Calu3 (cell line): ENCODE data around the gene CDK15. TPM values are rescaled to one million over a fixed set of nuclear protein-coding genes. Genes with fewer than 3 reads are reported as not detected.

Experiments used
- BruUV-seq: library from RNA; stranded (reverse); fragments of 400-500 nt; replicated peaks from 2 replicates; lab custom pipeline; 2021; lab: Mats Ljungman, UMichigan
- CTCF ChIA-PET: fragments of 300-600 bp; sonication (Branson Sonifier 250); formaldehyde crosslinking; loops from one replicate; lab custom pipeline; 2022; ENCODE audit warnings: antibody characterized with exemption; lab: Charles Lee
- DNase-seq: peaks from one replicate; pipeline ENCODE4 v3.0.0; 2022
- H3K27ac Mint-ChIP-seq: one replicate; pipeline ENCODE4 v1.8.0; 2022; ENCODE audit warnings: mixed read lengths; ENCODE audit not compliant: unreplicated experiment
- H3K27me3 Mint-ChIP-seq: one replicate; pipeline ENCODE4 v1.8.0; 2022; ENCODE audit warnings: mixed read lengths; ENCODE audit not compliant: unreplicated experiment
- H3K36me3 Mint-ChIP-seq: one replicate; pipeline ENCODE4 v1.8.0; 2022; ENCODE audit warnings: mild to moderate bottlenecking, moderate library complexity, mixed read lengths; ENCODE audit not compliant: insufficient read depth, unreplicated experiment
- H3K4me1 Mint-ChIP-seq: one replicate; pipeline ENCODE4 v1.8.0; 2022; ENCODE audit warnings: mild to moderate bottlenecking, low read depth, mixed read lengths; ENCODE audit not compliant: unreplicated experiment
- H3K4me3 Mint-ChIP-seq: one replicate; pipeline ENCODE4 v1.8.0; 2022; ENCODE audit warnings: mild to moderate bottlenecking, low read depth, moderate library complexity, mixed read lengths; ENCODE audit not compliant: unreplicated experiment
- H3K9me3 Mint-ChIP-seq: one replicate; pipeline ENCODE4 v1.8.0; 2022; ENCODE audit warnings: low read depth, mixed read lengths; ENCODE audit not compliant: unreplicated experiment
- intact Hi-C: fragments of 100-400 bp; cut with micrococcal nuclease; formaldehyde crosslinking; loops from one replicate; pipeline ENCODE4 v1.10.0; 2022; ENCODE audit not compliant: unreplicated experiment
- total RNA-seq: library from RNA; stranded (reverse); gene quantifications from 2 replicates; pipeline ENCODE4 v1.2.3, GENCODE V29; 2022
- TF ChIP-seq, protein P1 (sequence below): fragments of 200-600 bp; IDR thresholded peaks from one replicate; pipeline ENCODE4 v1.8.0; 2022; ENCODE audit warnings: antibody characterized with exemption; ENCODE audit not compliant: unreplicated experiment

The CDK15 gene
- total RNA-seq, 1 experiment from 2014 or later, result not detected

DNA sequence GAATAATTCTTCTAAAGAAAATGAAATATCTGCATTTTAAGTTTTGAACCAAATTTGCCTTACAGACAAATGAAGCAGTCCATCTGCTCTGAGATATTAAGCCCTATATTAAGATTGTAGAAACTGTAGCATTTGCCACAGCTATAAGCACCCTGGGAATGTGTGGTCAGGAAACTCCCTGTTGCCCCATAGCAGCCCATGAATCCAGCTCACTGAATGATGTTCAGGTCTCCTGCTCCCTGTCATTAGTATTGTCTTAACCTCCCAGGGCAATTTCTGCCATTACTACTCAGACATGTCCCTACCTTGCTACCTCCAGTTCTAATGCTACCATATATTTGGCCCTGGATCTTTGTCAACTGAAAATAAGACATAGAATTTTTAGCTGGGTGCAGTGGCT lies 41.1 kb downstream of the CDK15 start:
- TF ChIP-seq, protein P1, sequence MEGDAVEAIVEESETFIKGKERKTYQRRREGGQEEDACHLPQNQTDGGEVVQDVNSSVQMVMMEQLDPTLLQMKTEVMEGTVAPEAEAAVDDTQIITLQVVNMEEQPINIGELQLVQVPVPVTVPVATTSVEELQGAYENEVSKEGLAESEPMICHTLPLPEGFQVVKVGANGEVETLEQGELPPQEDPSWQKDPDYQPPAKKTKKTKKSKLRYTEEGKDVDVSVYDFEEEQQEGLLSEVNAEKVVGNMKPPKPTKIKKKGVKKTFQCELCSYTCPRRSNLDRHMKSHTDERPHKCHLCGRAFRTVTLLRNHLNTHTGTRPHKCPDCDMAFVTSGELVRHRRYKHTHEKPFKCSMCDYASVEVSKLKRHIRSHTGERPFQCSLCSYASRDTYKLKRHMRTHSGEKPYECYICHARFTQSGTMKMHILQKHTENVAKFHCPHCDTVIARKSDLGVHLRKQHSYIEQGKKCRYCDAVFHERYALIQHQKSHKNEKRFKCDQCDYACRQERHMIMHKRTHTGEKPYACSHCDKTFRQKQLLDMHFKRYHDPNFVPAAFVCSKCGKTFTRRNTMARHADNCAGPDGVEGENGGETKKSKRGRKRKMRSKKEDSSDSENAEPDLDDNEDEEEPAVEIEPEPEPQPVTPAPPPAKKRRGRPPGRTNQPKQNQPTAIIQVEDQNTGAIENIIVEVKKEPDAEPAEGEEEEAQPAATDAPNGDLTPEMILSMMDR, result no peak
- Mint-ChIP-seq H3K4me1 (no peaks in the 10 kb centered on the region), H3K4me3 (no peak overlapping the region), H3K27ac (no peak overlapping the region), H3K27me3 (no peaks in the 10 kb centered on the region), H3K36me3 (no peaks in the 10 kb centered on the region), H3K9me3 (no peaks in the 10 kb centered on the region)
- no peak for DNase-seq
- intact Hi-C loops, result no loop called here
- CTCF ChIA-PET, result no interaction called here
- BruUV-seq, result no TSS peak

DNA sequence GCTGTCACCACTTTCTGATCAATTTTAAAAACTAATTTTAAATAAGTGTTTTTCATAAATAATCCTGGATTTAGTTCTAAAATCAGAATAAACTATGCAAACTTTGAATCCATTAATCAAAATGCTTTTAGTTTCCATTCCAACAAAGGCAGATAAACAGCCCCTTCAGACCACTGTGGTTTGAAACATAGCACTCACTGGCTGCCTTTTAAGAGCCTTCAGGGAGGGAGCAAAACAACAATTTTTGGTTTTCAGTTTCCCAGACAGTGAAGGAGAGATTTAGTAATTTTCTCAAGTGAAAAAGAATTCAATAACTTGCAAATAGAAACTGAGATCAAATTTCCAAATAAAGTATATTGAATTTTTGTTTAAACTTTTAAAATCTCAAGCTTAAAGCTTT lies 46.1 kb downstream of the CDK15 start:
- no peak for DNase-seq
- no TSS peak for BruUV-seq
- Mint-ChIP-seq H3K27me3 (peaks cover 4% of the 10 kb centered on the region), H3K9me3 (no peaks in the 10 kb centered on the region), H3K4me1 (peaks cover 15% of the 10 kb centered on the region), H3K4me3 (no peak overlapping the region), H3K27ac (no peak overlapping the region), H3K36me3 (no peaks in the 10 kb centered on the region)
- intact Hi-C loops, result no loop called here
- CTCF ChIA-PET, result no interaction called here
- TF ChIP-seq, protein P1, result no peak

DNA sequence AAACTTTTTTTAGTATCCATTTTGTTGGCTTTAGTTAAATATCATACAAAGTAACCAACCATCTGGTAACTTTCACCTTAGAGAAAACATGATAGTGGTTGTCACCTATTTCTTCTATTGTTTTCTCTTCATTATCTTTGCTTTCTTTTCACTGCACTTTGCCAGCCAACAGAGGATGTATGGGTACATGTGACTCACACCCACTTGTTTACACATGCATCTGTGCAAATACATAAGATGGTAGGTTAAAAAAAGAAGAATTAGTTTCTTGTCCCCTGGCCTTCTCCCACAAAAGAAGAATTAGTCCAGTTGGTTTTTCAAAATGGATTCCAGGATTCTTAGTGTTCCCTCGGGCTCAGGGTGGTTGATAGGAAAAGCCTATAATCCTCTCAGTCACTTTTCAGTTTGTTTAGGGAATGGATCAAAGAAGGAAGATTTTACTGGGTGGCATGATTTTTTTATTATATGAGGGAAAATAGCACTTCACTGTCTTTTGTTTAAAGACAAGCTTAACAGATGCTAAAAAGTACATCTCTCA lies 46.6 kb downstream of the CDK15 start:
- TF ChIP-seq, protein P1, result no peak
- BruUV-seq, result no TSS peak
- Mint-ChIP-seq H3K9me3 (no peaks in the 10 kb centered on the region), H3K4me3 (no peak overlapping the region), H3K27me3 (peaks cover 9% of the 10 kb centered on the region), H3K27ac (no peak overlapping the region), H3K4me1 (peaks cover 15% of the 10 kb centered on the region), H3K36me3 (no peaks in the 10 kb centered on the region)
- CTCF ChIA-PET, result no interaction called here
- no peak for DNase-seq
- intact Hi-C loops, result no loop called here

DNA sequence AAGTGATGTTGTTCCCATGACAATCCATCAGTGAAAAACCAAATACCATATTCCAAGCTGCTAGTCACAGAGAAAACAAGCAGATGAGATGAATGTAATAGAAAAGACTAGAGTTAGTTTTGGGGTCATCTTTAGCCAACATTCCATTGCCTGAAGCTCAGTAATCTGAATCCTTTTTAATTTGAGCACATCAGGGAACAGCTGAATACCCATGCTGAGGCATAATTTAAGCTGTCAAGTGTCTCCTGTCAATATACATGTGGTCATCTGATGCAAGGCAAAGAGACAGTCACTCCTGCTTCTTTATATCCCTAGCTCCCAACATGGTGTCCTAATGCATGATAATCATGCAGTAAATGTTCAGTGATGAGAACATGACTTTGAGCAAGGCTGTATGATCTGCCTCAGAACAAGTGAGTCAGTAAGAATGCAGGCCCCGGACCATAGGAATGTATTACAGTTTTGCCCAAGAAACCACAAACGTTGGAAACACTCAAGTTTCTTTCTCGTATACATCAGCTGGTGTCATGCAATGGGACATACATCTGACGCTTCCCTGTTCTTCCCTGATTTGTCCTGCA lies 48.0 kb downstream of the CDK15 start:
- no peak overlapping the region for H3K4me3 Mint-ChIP-seq
- H3K27ac Mint-ChIP-seq, result peak overlapping the region; percentile 1
- TF ChIP-seq, protein P1, result no peak
- intact Hi-C loops, result no loop called here
- H3K27me3 Mint-ChIP-seq, result peaks cover 23% of the 10 kb centered on the region
- H3K4me1 Mint-ChIP-seq, result peaks cover 21% of the 10 kb centered on the region
- H3K36me3 Mint-ChIP-seq, result no peaks in the 10 kb centered on the region
- BruUV-seq, result no TSS peak
- peak; percentile 37 for DNase-seq
- CTCF ChIA-PET, result interaction anchor here (0.9 to 1.6 kb wide), 4 partner anchors 10 to 74 kb away, joined by 3 to 6 read pairs (median 4); partner anchors contain the start of gene ALS2
- H3K9me3 Mint-ChIP-seq, result no peaks in the 10 kb centered on the region
